ENCODE measurements around the gene LYZL6.

The LYZL6 gene

DNA sequence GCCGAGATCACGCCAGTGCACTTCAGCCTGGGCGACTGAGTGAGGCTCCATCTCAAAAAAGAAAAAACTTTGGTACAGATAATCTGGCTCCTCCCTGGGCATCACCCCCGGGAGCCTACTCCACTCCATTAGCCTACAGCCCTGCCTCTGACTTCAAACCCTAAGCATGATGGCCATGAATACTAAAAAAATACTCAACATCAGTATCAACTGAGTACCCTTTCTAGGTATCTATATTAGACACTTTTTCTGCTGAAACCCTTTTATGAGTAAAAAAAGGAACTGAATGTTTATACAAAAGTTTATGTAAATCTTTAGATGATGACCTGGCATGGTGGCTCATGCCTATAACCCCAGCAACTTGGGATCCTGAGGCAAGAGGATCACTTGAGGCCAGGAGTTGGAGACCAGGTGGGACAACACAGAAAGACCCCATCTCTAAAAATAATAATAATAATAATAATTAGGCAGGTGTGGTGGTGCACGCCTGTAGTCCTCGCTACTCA is 19.9 kb downstream of the LYZL6 start:
- no peak for DNase-seq (ENCODE audit: low read depth)
- H3K4me3 ChIP-seq (ENCODE audit: low read depth, low read length), result no peak overlapping the region
- TF ChIP-seq, protein P1, sequence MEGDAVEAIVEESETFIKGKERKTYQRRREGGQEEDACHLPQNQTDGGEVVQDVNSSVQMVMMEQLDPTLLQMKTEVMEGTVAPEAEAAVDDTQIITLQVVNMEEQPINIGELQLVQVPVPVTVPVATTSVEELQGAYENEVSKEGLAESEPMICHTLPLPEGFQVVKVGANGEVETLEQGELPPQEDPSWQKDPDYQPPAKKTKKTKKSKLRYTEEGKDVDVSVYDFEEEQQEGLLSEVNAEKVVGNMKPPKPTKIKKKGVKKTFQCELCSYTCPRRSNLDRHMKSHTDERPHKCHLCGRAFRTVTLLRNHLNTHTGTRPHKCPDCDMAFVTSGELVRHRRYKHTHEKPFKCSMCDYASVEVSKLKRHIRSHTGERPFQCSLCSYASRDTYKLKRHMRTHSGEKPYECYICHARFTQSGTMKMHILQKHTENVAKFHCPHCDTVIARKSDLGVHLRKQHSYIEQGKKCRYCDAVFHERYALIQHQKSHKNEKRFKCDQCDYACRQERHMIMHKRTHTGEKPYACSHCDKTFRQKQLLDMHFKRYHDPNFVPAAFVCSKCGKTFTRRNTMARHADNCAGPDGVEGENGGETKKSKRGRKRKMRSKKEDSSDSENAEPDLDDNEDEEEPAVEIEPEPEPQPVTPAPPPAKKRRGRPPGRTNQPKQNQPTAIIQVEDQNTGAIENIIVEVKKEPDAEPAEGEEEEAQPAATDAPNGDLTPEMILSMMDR (IDR thresholded peaks at IDR 0.05; ENCODE audit: control insufficient read depth, extremely low read depth, insufficient read depth), result no peak

DNA sequence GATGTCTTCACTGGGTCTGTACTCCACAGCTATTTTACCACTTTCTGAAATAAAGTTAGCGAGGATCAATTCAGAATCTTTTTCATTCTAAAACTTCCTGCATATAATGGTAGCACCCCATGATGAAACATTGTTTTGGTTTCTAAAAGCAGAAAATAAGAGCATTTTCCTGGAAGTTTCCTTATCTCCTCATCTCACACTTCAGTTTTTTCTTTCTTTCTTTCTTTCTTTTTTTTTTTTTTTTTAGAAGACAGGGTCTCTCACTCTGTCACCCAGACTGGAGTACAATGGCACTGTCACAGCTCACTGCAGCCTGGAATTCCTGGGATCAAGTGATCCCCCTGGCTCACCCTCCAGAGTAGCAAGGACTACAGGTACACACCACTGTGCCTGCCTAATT is 23.3 kb downstream of the LYZL6 start:
- DNase-seq (ENCODE audit: low read depth), result no peak
- no peak overlapping the region for H3K4me3 ChIP-seq (ENCODE audit: low read depth, low read length)
- TF ChIP-seq, protein P1 (IDR thresholded peaks at IDR 0.05; ENCODE audit: control insufficient read depth, extremely low read depth, insufficient read depth), result no peak

DNA sequence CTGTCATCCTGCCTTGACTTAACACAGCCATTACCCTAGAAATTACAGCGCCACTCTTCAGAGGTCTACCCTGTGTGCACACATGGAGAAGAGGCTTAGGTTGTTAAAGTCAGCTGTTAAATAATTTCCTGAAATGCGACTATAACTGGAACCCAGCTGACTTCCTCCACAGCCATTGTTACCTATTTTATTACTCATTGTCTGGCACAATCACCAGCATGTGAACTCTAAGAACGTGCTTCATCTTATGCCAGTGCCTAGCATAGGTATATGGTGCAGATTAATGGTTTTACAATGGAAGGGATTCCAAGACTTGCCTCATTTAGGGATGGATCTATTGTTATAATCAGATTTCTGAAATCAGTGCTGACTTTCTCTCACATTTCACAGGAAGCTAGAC is 24.8 kb downstream of the LYZL6 start:
- DNase-seq (ENCODE audit: low read depth), result peak; percentile 10
- no peak overlapping the region for H3K4me3 ChIP-seq (ENCODE audit: low read depth, low read length)
- TF ChIP-seq, protein P1 (IDR thresholded peaks at IDR 0.05; ENCODE audit: control insufficient read depth, extremely low read depth, insufficient read depth), result no peak

DNA sequence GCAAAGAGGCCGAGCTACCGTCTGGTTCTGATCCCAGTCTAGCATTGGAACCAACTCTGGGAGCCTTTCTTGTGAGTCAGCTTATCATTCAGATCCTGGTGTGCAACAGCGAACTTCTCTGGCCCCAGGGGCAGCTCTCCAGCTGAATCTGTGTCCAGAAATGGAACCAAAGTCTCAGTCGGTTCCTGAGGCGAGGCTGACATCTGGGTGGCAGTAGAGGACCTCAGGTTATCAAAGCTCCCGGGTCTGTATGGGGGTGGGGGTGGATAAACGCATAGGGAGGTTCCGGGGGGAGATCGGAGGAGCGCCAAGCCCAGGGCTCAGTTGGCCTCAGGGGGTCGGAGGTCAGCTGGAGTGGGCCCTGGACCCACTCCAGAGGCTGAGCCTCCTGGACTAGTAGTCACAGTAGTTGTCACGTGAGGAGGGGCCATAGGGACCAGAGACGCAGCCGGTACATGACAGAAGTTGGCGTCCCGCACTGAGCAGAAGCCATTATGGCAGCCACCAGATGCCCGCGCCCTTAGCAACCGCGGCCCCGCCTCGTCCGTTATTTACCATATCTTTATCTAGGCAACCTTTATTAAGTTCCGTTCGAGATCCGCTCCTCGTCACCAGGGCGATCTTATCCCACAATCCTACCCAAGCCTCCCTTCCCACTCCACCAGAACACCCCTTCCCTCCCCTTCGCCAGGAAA is 25.8 kb downstream of the LYZL6 start:
- H3K4me3 ChIP-seq (ENCODE audit: low read depth, low read length), result no peak overlapping the region
- TF ChIP-seq, protein P1 (IDR thresholded peaks at IDR 0.05; ENCODE audit: control insufficient read depth, extremely low read depth, insufficient read depth), result no peak
- DNase-seq (ENCODE audit: low read depth), result no peak

DNA sequence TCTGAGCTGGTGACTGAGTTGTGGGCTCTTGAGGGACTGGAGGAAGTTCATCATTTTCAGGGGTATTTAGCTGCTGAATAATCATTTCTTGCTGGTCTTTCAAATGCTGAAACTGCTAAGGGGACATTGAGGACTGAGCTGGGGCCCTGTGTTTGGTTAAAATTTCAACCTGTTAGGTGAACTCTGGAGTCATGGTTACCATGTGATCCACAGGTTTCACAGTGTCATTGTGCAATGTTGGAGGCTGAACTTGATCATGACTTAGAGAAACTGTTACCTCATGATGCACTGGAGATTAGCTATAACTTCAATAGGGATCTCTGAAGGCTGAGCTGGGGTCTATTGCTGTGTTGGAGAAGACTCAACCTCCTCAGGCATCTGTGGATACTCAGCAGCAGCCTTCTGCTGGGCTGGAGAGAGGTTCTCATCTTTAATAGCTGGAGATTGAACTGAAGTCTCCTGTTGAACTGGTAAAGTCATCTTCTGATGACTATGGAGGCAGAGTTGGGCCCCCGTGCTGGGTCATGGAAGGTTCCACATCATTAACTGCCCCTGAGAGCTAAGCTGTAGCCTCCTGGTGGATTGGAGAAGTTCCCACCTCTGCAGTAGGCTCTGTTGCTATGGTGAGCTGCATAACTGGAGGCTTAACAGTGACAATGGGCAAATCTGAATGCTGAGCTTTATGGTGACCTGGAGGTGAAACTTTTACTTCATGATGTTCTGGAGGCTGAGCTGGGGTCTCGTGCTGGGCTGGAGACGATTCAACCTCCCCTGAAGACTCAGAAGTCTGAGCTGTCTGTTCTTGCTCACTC is 28.2 kb downstream of the LYZL6 start:
- TF ChIP-seq, protein P1 (IDR thresholded peaks at IDR 0.05; ENCODE audit: control insufficient read depth, extremely low read depth, insufficient read depth), result no peak
- no peak for DNase-seq (ENCODE audit: low read depth)
- no peak overlapping the region for H3K4me3 ChIP-seq (ENCODE audit: low read depth, low read length)

DNA sequence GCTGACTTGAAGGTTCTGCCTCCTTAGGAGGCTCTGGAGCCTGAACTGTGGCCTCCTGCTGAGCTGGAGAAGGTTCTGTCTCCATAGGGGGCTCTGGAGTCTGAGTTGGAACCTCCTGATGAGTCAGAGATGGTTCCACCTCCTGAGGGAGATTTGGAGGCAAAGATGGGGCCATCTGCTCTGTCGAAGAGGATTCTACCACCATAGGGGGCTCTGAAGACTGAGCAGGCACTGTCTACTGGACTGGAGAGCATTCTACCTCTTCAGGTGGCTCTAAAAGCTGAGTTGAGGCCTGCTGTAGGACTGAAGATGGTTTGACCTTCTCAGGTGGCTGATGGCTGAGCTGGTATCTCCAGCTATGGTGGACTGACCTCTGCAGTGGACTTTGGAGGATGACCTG is 29.2 kb downstream of the LYZL6 start:
- TF ChIP-seq, protein P1 (IDR thresholded peaks at IDR 0.05; ENCODE audit: control insufficient read depth, extremely low read depth, insufficient read depth), result no peak
- H3K4me3 ChIP-seq (ENCODE audit: low read depth, low read length), result no peak overlapping the region
- no peak for DNase-seq (ENCODE audit: low read depth)

All from LNCaP clone FGC (cell line).